SU-DHL-6 (cell line): ENCODE data around the gene PSD.
A peak's percentile ranks its signal among the peaks of the same experiment; 100 is the strongest.

Experiments
- H2AFZ ChIP-seq: fragments of 200-600 bp; sonication (generic); 2 replicates; pipeline ENCODE4 v1.6.1; 2014; ENCODE audit warnings: low read depth, mild to moderate bottlenecking, moderate library complexity, mixed read lengths, antibody characterized with exemption, low read length; ENCODE audit not compliant: severe bottlenecking
- H3F3A ChIP-seq: fragments of 200-600 bp; shearing (Covaris generic); 2 replicates; pipeline ENCODE4 v1.6.0; 2016; ENCODE audit warnings: antibody characterized with exemption, mild to moderate bottlenecking; ENCODE audit not compliant: insufficient read depth
- H3K27ac ChIP-seq: fragments of 200-600 bp; sonication (generic); 2 replicates; pipeline ENCODE4 v1.5.1; 2016; ENCODE audit warnings: low read depth, mild to moderate bottlenecking, low read length, moderate library complexity, mixed read lengths
- H3K27me3 ChIP-seq: fragments of 200-600 bp; sonication (generic), shearing (Covaris generic); 2 replicates; pipeline ENCODE4 v1.6.0; 2014; ENCODE audit warnings: mild to moderate bottlenecking, low read length
- H3K36me3 ChIP-seq: fragments of 200-600 bp; sonication (generic); 2 replicates; pipeline ENCODE4 v1.6.1; 2014; ENCODE audit warnings: mild to moderate bottlenecking, low read length, mixed read lengths
- H3K4me2 ChIP-seq: fragments of 300-600, 200-600 bp; shearing (Covaris generic), sonication (generic); 2 replicates; pipeline ENCODE4 v1.6.0; 2014; ENCODE audit warnings: low read length, low read depth, mild to moderate bottlenecking; ENCODE audit not compliant: poor library complexity, severe bottlenecking
- H3K4me3 ChIP-seq: fragments of 200-600 bp; sonication (generic); 2 replicates; pipeline ENCODE4 v1.5.1; 2014; ENCODE audit warnings: antibody characterized with exemption, low read length, mild to moderate bottlenecking, mixed read lengths; ENCODE audit not compliant: insufficient read depth, poor library complexity, severe bottlenecking
- H3K79me2 ChIP-seq: fragments of 200-600 bp; sonication (generic); 2 replicates; pipeline ENCODE4 v1.6.1; 2014; ENCODE audit warnings: mild to moderate bottlenecking, low read length, moderate library complexity; ENCODE audit not compliant: insufficient read depth
- H3K9ac ChIP-seq: fragments of 200-600 bp; sonication (generic); 2 replicates; pipeline ENCODE4 v1.7.0; 2014; ENCODE audit warnings: mild to moderate bottlenecking, low read length
- H3K9me2 ChIP-seq: fragments of 200-600 bp; sonication (generic); replicated peaks from 2 replicates; pipeline ENCODE4 v1.6.1; 2014; ENCODE audit warnings: low read length; ENCODE audit not compliant: insufficient read depth
- H3K9me3 ChIP-seq: fragments of 200-600 bp; sonication (generic); 2 replicates; pipeline ENCODE4 v1.6.1; 2014; ENCODE audit warnings: low read length, mixed read lengths; ENCODE audit not compliant: insufficient read depth
- H4K20me1 ChIP-seq: fragments of 200-600 bp; sonication (generic); 2 replicates; pipeline ENCODE4 v1.6.1; 2014; ENCODE audit warnings: low read depth, mild to moderate bottlenecking, antibody characterized with exemption, low read length, moderate library complexity, mixed read lengths
- CTCF ChIP-seq: fragments of 200-600 bp; sonication (generic); IDR thresholded peaks from one replicate; pipeline ENCODE4 v1.5.1; 2017; ENCODE audit warnings: antibody characterized with exemption, mild to moderate bottlenecking, low read length, moderate library complexity; ENCODE audit not compliant: insufficient read depth, poor library complexity, severe bottlenecking
- EZH2phosphoT487 ChIP-seq: fragments of 200-600 bp; sonication (generic), shearing (Covaris generic); conservative IDR thresholded peaks from 2 replicates; pipeline ENCODE4 v1.6.1; 2018; ENCODE audit warnings: mild to moderate bottlenecking, antibody characterized with exemption, low read length, moderate library complexity, mixed read lengths

The PSD gene

GRCh38 chr10:102465466-102465865 is 46.9 kb upstream of the PSD start:
- Histone ChIP-seq H3F3A (0 out of 2 replicates have a peak, but pooled peaks cover 3% of the 10 kb centered on the region), H3K9me3 (no peaks in the 10 kb centered on the region), H4K20me1 (no peaks in the 10 kb centered on the region), H3K9ac (no peak overlapping the region), H3K27me3 (no peaks in the 10 kb centered on the region), H3K4me2 (no peak overlapping the region), H3K9me2 (no peaks in the 10 kb centered on the region), H2AFZ (no peak overlapping the region), H3K4me3 (no peak overlapping the region), H3K79me2 (peaks cover 20% of the 10 kb centered on the region), H3K27ac (no peak overlapping the region), H3K36me3 (no peaks in the 10 kb centered on the region)
- TF ChIP-seq EZH2phosphoT487 (no peak), CTCF (no peak)

- no peaks in the 10 kb centered on the region for H3K27me3 ChIP-seq
- H3K9me2 ChIP-seq = no peaks in the 10 kb centered on the region
- H3K4me2 ChIP-seq = no peak overlapping the region
- no peaks in the 10 kb centered on the region for H4K20me1 ChIP-seq
- H3F3A ChIP-seq = peaks cover 3% of the 10 kb centered on the region; the same call in 1 of the 2 replicates
- no peak overlapping the region for H3K9ac ChIP-seq
- no peak for TF ChIP-seq EZH2phosphoT487
- TF ChIP-seq CTCF = no peak
- no peak overlapping the region for H2AFZ ChIP-seq
- peaks cover 20% of the 10 kb centered on the region for H3K79me2 ChIP-seq
- no peaks in the 10 kb centered on the region for H3K36me3 ChIP-seq
- no peaks in the 10 kb centered on the region for H3K9me3 ChIP-seq
- no peak overlapping the region for H3K27ac ChIP-seq
- H3K4me3 ChIP-seq = no peak overlapping the region
Observed at GRCh38 chr10:102463983-102464382, 45.4 kb upstream of the PSD start.

- H3K27ac ChIP-seq = peak overlapping the region; percentile 37; the same call in 1 of the 2 replicates
- no peaks in the 10 kb centered on the region for H3K27me3 ChIP-seq
- no peaks in the 10 kb centered on the region for H4K20me1 ChIP-seq
- peak overlapping the region; percentile 70 for H3K4me3 ChIP-seq
- no peak overlapping the region for H2AFZ ChIP-seq
- no peaks in the 10 kb centered on the region for H3K9me2 ChIP-seq
- peak overlapping the region; percentile 68 for H3K9ac ChIP-seq
- TF ChIP-seq EZH2phosphoT487 (no peak), CTCF (no peak)
- no peaks in the 10 kb centered on the region for H3K36me3 ChIP-seq
- peaks cover 7% of the 10 kb centered on the region for H3F3A ChIP-seq
- no peaks in the 10 kb centered on the region for H3K9me3 ChIP-seq
- peak overlapping the region; percentile 68 for H3K4me2 ChIP-seq
- peaks cover 20% of the 10 kb centered on the region for H3K79me2 ChIP-seq
Observed at GRCh38 chr10:102462512-102463054, 44.0 kb upstream of the PSD start.
